NK-92 treated with Interleukin-12 subunit alpha and Interleukin-12 subunit beta, amount 100 ng/mL, for 24 hours (cell line): ENCODE results near the gene OTUD3.
"Not testable (repeated sequence)": the region's sequence is repeated elsewhere in the genome, so short reads cannot be mapped to it uniquely, and the experiment has no call there.

Experiments used
- DNase-seq: peaks from one replicate; lab custom pipeline; 2025; lab: John Stamatoyannopoulos, UW

The OTUD3 gene

GRCh38 chr1:19868575-19868974, 13.6 kb upstream of the OTUD3 start:
- not testable (repeated sequence) for DNase-seq

DNA sequence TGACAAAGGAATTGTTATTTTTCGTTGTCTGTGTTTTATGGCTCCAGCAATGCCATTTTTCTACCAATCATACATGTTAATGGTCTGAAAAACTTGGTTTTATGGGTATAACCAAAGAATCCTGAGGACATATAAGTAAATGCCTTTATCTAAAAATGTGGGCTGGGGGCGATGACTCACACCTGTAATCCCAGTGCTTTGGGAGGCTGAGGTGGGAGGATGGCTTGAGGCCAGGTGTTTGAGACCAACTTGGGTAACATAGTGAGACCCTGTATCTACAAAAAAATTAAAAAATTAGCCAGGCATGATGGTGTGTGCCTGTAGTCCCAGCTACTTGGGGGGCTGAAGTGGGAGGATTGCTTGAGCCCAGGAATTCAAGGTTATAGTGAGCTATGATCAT, 12.7 kb upstream of the OTUD3 start:
- DNase-seq, result not testable (repeated sequence)

DNA sequence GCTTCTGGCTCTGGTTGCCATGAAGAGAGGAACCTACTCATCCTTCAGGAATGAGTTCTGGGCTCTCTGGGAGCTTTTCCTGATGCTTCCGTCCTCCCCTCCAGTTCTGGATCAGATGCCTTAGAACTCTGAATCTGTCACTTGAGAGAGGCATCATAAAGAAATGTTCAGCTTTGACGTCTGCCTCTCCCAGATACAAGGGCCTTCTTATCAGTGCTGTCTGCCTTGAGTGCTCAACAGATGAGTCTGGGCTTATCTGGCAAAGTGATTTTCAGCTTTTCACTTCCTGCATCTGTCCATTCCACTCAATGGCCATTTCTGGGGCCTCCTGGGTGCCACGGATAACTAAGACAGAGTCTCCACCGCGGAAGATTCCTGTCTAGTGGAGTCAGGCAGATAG, 12.3 kb upstream of the OTUD3 start:
- DNase-seq, result no peak

- DNase-seq, result no peak
These were observed 10.0 kb upstream of the OTUD3 start for GRCh38 chr1:19872190-19872589.

DNA sequence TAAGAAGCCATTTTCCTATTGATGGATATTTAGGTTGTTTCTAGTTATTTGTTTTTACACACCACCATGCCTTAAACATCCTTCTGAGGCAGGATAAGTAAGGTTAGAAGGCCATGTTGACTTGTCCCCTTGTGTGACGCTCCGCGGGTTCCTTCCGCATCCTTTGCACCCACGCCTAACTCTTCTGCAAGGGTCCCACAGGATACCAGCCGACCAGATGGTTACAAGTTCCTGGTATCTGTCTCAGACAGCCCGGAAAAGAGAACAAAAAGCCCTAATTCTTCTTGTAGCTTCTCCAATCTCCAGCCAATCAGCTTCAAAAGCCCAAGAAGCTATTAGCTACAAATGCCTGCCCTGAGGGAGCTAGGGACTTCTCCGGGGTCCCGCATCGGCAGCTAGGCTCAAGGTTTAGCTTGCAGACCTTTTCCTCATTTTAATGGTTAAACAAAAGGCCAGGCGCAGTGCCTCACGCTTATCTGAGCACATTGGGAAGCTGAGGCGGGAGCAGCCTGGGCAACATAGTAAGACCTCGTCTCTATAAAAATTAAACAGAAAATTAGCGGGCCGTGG, 4.9 kb upstream of the OTUD3 start:
- DNase-seq, result no peak

DNA sequence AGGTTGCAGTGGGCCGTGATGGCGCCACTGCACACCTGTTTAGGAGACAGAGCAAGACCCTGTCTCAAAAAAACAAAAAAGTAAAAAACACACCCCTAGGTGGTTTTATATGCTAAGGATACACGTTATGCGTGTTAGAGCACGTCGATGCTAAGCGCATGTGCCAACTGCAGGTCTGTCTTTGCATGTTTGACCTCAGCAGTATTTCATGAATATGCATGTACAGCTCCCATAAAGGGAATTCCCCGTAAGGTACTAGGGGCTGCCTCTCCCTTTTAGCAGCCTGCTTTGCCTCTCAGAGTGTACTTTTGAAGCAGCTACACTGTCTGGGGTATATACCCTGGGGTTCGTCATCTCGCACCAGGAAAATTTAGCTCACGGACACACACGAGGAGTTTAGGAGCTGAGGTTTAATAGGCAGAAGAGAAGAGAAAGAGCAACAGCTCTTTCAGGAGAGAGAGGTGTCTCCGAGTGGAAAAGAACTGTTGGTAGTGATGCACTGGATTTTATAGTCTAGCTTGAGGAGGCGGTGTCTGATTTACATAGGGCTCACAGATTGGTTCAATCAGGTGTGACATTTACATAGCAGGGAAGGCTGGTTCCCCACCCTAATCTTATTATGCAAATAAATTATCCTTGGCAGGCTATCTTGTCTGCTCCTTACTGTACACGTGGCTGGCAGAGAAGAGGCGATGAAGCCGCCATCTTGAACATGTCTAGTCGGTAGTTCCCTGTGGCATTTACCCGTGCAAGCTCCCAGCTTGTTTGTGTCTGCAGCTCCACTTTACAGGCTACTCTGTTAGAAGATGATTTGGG, 4.2 kb upstream of the OTUD3 start:
- DNase-seq, result no peak

DNA sequence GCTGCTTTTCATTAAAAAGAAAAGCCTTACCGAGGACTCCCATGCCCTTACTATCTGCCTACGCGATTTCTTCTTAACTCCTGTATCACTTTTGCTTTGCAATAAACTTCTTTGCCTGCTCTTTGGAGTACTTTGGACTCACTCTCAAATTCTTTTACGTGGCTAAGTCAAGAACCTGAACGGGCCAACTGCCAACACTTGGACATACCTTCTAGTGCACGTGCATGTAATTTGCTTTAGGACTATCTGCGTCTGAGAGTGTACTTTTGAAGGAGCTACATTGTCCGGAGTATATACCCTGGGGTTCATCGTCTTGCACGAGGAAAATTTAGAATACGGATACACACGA, 3.6 kb upstream of the OTUD3 start:
- DNase-seq, result no peak

- DNase-seq, result no peak
These were observed 3.0 kb upstream of the OTUD3 start for GRCh38 chr1:19879227-19879626.

DNA sequence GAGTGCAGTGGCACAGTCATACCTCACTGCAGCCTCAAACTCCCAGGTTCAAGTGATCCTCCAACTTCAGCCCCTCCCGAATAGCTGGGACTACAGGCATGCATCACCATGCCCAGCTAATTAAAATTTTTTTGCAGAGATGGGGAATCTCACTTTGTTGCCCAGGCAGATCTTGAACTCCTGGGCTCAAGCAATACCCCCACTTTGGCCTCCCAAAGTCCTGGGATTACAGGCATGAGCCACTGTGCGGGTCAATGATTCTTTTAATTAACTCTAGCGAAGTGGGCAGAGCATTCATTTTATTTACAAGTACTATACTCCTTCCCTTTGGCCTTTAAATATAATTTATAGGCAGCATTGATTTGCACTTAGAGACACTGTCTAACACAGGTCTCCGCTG, 2.5 kb upstream of the OTUD3 start:
- no peak for DNase-seq

- DNase-seq, result not testable (repeated sequence)
These were observed 1.4 kb upstream of the OTUD3 start for GRCh38 chr1:19880841-19881240.

DNA sequence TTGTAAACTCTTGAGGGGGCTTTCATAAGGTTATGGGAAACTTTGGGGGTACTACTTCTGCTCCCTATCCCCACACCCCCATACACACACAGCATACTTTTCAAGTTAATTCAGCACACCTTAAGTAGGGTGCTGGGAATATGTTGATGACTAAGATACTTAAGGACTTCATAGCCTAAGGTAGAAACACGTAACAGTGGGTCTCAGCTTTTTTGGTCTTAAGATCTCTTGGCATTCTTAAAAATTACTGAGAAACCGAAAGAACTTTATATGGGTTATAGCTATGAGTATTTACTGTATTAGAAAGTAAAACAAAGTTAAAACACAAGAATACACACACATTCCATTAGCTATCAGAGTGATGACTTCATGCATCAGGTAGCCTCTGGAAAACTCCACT, 2.1 kb downstream of the OTUD3 start:
- DNase-seq, result no peak

DNA sequence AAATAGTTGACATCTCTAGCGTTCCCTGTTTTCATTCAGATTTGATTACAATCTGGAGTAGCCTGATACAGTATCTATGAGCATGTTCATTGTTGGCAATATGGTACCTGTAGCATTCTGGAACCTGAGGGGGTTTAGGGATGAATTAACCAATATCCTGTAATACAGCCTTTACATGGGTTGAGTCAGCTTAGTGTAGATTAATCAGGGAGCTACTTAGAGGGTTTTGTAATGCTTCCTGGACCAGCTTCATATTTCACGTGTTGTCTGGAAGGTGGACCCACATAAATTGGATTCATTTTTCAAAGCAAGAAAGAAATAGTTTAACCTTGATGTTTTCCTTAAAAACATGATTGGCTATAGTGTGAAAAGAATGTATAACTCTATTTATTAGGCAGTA, 3.6 kb downstream of the OTUD3 start:
- no peak for DNase-seq

DNA sequence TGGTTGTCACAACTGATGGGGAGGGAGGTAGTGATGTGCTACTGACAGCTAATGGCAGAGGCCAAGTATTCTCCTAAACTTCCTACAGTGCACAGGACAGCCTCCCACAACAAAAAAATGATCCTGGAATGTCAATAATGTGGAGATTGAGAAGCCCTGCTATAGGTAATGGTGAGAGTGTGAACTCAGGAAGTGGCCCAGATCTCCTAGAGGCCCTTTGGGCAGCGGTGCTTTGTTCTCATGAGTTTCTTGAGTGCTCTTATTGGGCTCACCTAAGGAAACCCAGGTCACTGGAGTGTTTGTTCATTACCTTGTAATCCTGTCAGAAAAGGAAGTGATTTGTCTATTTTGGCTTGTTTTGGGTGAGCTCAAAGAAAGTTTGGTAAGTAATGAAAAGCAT, 5.9 kb downstream of the OTUD3 start:
- no peak for DNase-seq

DNA sequence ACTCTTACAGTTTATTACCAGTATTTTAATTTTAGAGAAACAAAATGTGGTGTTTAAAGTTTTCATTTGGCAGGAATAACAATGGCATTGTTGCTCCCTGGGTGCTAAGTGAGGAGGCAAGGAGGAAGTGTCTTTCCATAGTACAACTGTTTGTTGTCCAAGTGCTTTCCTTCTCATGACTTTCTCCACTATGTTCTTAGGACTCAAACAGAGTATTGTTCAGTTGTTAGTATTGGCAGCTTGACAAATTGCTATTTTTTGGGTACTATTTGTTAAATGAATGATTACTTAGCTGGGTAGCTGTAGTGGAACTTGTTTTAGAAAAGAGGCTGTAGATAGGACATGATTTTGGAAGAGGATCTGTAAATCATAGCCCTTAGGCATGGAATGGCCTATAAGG, 7.5 kb downstream of the OTUD3 start:
- no peak for DNase-seq

DNA sequence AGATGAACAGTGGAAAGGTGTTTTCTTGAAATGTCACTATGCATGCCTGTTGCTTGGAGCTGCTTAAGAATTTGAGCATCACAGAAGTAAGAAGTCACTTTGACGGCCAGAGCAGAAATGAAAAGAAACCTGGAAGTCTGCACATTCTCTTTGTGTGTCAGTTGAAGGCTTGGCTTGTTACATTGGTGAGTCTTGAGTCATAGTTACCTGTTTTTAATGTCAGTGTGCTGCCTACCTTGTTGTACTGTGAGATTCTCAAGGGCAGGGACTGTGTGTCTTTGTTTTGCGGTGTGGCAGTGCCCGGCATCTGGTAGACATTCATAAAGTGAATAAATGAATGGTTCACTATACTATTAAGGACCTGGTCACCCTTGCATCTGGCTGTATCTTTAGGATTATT, 9.9 kb downstream of the OTUD3 start:
- DNase-seq, result no peak

DNA sequence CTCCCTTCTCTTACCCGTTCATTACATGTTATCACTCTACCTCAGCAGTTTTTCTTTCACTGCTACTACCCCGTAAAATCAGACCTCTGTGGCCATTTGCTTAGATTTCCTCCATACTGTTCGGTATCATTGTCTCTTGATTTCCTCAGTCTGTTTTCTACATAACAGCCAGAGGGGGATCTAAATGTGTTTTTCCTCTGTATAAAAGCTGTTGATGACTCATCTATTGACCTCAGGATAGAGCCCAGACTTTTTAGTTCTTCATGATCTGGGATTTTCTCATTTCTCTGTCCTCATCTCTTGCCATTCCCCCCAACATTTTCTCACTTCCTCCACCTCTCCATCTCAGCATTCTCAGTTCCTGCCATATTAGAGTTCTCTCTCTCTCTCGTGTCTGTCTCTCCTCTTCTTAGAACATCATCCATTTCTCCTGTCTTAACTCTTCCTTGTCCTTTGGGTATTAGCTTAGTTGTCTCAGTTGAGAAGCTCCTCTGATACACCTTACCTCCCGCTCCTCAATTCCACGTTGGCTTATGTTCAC, 10.5 kb downstream of the OTUD3 start:
- no peak for DNase-seq

DNA sequence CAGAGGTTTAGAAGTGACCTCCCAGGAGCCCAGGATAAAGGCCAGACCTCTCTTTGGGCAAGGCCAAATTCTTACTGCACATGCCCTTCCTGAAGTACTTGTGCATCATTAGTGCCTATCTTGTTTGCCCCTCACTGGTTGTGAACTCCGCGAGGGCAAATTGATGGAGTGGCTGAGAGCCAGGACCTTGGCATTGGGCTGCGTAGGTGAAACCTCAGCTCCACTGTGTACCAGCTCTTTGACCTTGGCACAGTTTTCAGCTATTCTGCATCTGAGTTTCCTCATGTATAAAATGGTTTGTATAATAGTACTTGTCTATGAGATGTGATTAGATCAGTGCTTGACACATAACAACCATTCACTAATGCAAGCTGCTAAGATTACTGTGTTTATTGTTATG, 11.5 kb downstream of the OTUD3 start:
- no peak for DNase-seq

- DNase-seq, result no peak
These were observed 12.0 kb downstream of the OTUD3 start for GRCh38 chr1:19894218-19894617.

GRCh38 chr1:19901653-19902052, 19.5 kb downstream of the OTUD3 start:
- DNase-seq, result no peak

- DNase-seq, result no peak
These were observed 21.4 kb downstream of the OTUD3 start for GRCh38 chr1:19903621-19904020.

DNA sequence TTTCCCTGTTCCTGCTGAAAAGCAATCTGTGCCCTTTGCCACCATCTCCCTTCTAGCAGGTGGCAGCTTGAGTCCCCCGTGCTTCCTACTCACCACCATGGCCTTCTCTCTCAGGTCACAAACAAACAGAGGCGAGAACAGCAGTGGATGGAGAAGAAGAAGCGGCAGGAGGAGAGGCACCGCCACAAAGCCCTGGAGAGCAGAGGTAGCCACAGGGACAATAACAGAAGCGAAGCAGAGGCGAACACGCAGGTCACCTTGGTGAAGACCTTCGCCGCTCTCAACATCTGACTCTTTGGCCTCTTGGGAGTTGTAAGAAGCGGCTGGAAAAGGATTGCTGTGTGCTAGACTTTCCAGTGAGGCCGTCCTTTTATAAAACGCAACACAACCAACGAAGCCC, 25.3 kb downstream of the OTUD3 start:
- no peak for DNase-seq

DNA sequence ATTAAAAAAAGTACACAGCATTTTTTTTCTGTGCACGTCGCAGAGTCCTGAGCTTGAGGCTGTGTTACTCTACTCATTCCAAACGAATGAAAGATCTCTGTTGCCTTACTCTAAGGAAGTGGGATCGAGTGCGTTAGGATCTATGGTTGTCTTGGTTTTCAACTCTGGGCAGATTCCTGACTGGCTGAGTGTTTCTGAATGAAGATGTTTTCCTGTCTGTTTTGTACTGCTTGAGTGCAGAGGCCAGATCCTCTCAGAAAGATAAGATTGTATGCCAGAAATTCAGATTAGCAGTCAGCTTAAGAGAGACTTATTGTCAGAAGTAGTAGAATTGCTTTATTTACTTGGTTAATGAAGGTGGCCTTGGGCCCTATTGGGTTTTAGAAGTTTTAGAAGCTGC, 27.2 kb downstream of the OTUD3 start:
- DNase-seq, result no peak

GRCh38 chr1:19909971-19910370, 27.8 kb downstream of the OTUD3 start:
- no peak for DNase-seq

DNA sequence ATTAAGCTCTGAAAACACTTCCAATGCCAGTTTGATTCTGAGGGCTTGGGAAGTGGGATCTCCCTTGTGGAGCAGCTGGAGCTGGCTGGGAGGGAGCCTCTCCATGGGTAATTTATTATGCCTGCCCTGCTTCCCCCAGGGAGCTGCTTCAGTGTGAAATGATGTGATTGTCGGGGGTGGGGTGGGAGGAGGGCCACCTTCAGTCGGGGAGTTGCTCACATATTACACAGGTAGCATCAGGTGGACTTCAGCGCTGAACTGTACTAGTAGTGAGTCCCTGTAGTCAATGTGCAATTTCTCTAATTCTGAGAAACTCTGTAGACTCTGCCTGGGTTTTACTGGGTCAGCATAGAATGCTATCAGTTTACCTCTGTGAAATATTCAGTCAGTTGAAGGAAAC, 28.5 kb downstream of the OTUD3 start:
- DNase-seq, result no peak
